ENCODE measurements around the gene CD300LD.

CD300LD gene

GRCh38 chr17:74601944-74602572, 10.0 kb upstream of the CD300LD start:
- H3K27ac ChIP-seq (ENCODE audit: low read length) = no peak overlapping the region
- H3F3A ChIP-seq (ENCODE audit: insufficient read depth, low read length) = no peaks in the 10 kb centered on the region
- no peaks in the 10 kb centered on the region for H3K9me2 ChIP-seq (replicated peaks; ENCODE audit: insufficient read depth, low read length)
- peaks cover 86% of the 10 kb centered on the region for H3K27me3 ChIP-seq (replicated peaks; ENCODE audit: insufficient read depth, low read length)
- TF ChIP-seq EZH2 (optimal IDR thresholded peaks at IDR 0.05; ENCODE audit: low read depth, low read length) (no peak), EZH2phosphoT487 (IDR thresholded peaks at IDR 0.05; ENCODE audit: low read length) (no peak), CTCF (IDR thresholded peaks at IDR 0.05; ENCODE audit: low read length) (peak; percentile 50)
- no peaks in the 10 kb centered on the region for H3K79me2 ChIP-seq (ENCODE audit: low read length)
- H3K4me1 ChIP-seq (ENCODE audit: low read length) = peaks cover 10% of the 10 kb centered on the region; the same call in 1 of the 2 replicates
- H3K4me3 ChIP-seq (ENCODE audit: low read length) = no peak overlapping the region
- no peaks in the 10 kb centered on the region for H3K9me3 ChIP-seq (replicated peaks; ENCODE audit: insufficient read depth, low read length)
- H4K20me1 ChIP-seq (ENCODE audit: insufficient read depth, low read length) = no peaks in the 10 kb centered on the region
- no peaks in the 10 kb centered on the region for H3K36me3 ChIP-seq (replicated peaks; ENCODE audit: insufficient read depth, low read length)
- DNase-seq = peak; percentile 37
- H3K4me2 ChIP-seq (ENCODE audit: low read depth, low read length) = no peak overlapping the region
- H3K9ac ChIP-seq (ENCODE audit: low read length) = no peak overlapping the region
- no peak overlapping the region for H2AFZ ChIP-seq (ENCODE audit: low read length)

- Histone ChIP-seq H2AFZ (ENCODE audit: low read length) (no peak overlapping the region), H3K4me1 (ENCODE audit: low read length) (peaks cover 10% of the 10 kb centered on the region; the same call in 1 of the 2 replicates), H3K36me3 (replicated peaks; ENCODE audit: insufficient read depth, low read length) (no peaks in the 10 kb centered on the region), H3K4me3 (ENCODE audit: low read length) (no peak overlapping the region), H3K4me2 (ENCODE audit: low read depth, low read length) (no peak overlapping the region), H4K20me1 (ENCODE audit: insufficient read depth, low read length) (no peaks in the 10 kb centered on the region), H3K79me2 (ENCODE audit: low read length) (no peaks in the 10 kb centered on the region), H3F3A (ENCODE audit: insufficient read depth, low read length) (no peaks in the 10 kb centered on the region), H3K9ac (ENCODE audit: low read length) (no peak overlapping the region), H3K27ac (ENCODE audit: low read length) (no peak overlapping the region), H3K27me3 (replicated peaks; ENCODE audit: insufficient read depth, low read length) (peaks cover 85% of the 10 kb centered on the region), H3K9me3 (replicated peaks; ENCODE audit: insufficient read depth, low read length) (no peaks in the 10 kb centered on the region), H3K9me2 (replicated peaks; ENCODE audit: insufficient read depth, low read length) (no peaks in the 10 kb centered on the region)
- no peak for DNase-seq
- TF ChIP-seq EZH2phosphoT487 (IDR thresholded peaks at IDR 0.05; ENCODE audit: low read length) (no peak), CTCF (IDR thresholded peaks at IDR 0.05; ENCODE audit: low read length) (no peak), EZH2 (optimal IDR thresholded peaks at IDR 0.05; ENCODE audit: low read depth, low read length) (no peak)
Measured at GRCh38 chr17:74599448-74599939, 7.4 kb upstream of the CD300LD start.

- no peak for TF ChIP-seq EZH2phosphoT487 (IDR thresholded peaks at IDR 0.05; ENCODE audit: low read length)
- no peak for TF ChIP-seq EZH2 (optimal IDR thresholded peaks at IDR 0.05; ENCODE audit: low read depth, low read length)
- TF ChIP-seq CTCF (IDR thresholded peaks at IDR 0.05; ENCODE audit: low read length) = no peak
- DNase-seq = no peak
Measured at GRCh38 chr17:74599023-74599399, 6.9 kb upstream of the CD300LD start.

More at GRCh38 chr17:74599023-74599399, 6.9 kb upstream of the CD300LD start:
- H3K27me3 ChIP-seq (replicated peaks; ENCODE audit: insufficient read depth, low read length) = peaks cover 85% of the 10 kb centered on the region
- H3K4me2 ChIP-seq (ENCODE audit: low read depth, low read length) = peak overlapping the region; percentile 23; the same call in 1 of the 2 replicates
- H3K4me3 ChIP-seq (ENCODE audit: low read length) = no peak overlapping the region
- no peak overlapping the region for H3K9ac ChIP-seq (ENCODE audit: low read length)
- H3K9me2 ChIP-seq (replicated peaks; ENCODE audit: insufficient read depth, low read length) = no peaks in the 10 kb centered on the region
- no peaks in the 10 kb centered on the region for H3K79me2 ChIP-seq (ENCODE audit: low read length)
- H3K9me3 ChIP-seq (replicated peaks; ENCODE audit: insufficient read depth, low read length) = no peaks in the 10 kb centered on the region
- peaks cover 10% of the 10 kb centered on the region; the same call in 1 of the 2 replicates for H3K4me1 ChIP-seq (ENCODE audit: low read length)
- no peaks in the 10 kb centered on the region for H3K36me3 ChIP-seq (replicated peaks; ENCODE audit: insufficient read depth, low read length)
- no peaks in the 10 kb centered on the region for H4K20me1 ChIP-seq (ENCODE audit: insufficient read depth, low read length)
- H2AFZ ChIP-seq (ENCODE audit: low read length) = no peak overlapping the region
- H3F3A ChIP-seq (ENCODE audit: insufficient read depth, low read length) = no peaks in the 10 kb centered on the region
- no peak overlapping the region for H3K27ac ChIP-seq (ENCODE audit: low read length)

Measured in MM.1S (cell line).